HG03442 (cell line): ENCODE measurements around the gene HNRNPUL2.
"Not testable (repeated sequence)": the region's sequence is repeated elsewhere in the genome, so short reads cannot be mapped to it uniquely, and the experiment has no call there.

Source experiments
- ATAC-seq: cut with Tn5 transposase; IDR thresholded peaks from one replicate; pipeline ENCODE4 v1.9.1; 2021; ENCODE audit warnings: mild to moderate bottlenecking, moderate library complexity; ENCODE audit not compliant: unreplicated experiment

HNRNPUL2 gene

GRCh38 chr11:62727165-62727871, at the start of gene HNRNPUL2:
TSS of gene HNRNPUL2 (minus strand) at chr11:62727457. CDS start at chr11:62727156, 301 bp downstream.
- peak; percentile 70 for ATAC-seq

GRCh38 chr11:62775646-62776045, 48.4 kb upstream of the HNRNPUL2 start:
- ATAC-seq: no peak

GRCh38 chr11:62774407-62774806, 47.1 kb upstream of the HNRNPUL2 start:
- no peak for ATAC-seq

- ATAC-seq: peak; percentile 75
These were observed 44.1 kb upstream of the HNRNPUL2 start, which contains the start of gene TAF6L for GRCh38 chr11:62771144-62772021. TSS of gene TAF6L (plus strand) at chr11:62771396. CDS start at chr11:62775784, 4,388 bp downstream.

- peak; percentile 3 for ATAC-seq
These were observed 43.5 kb upstream of the HNRNPUL2 start for GRCh38 chr11:62770778-62771143.

GRCh38 chr11:62760867-62761227, 33.6 kb upstream of the HNRNPUL2 start:
- ATAC-seq: not testable (repeated sequence)

GRCh38 chr11:62757846-62758788, 30.9 kb upstream of the HNRNPUL2 start:
- ATAC-seq: no peak

- no peak for ATAC-seq
These were observed 27.9 kb upstream of the HNRNPUL2 start for GRCh38 chr11:62755086-62755615.

- peak; percentile 95 for ATAC-seq
These were observed 26.7 kb upstream of the HNRNPUL2 start, which contains the start of gene ZBTB3 for GRCh38 chr11:62753736-62754603. TSS of gene ZBTB3 (minus strand) at chr11:62754160. CDS start at chr11:62753664, 496 bp downstream.

- ATAC-seq: no peak
These were observed 25.9 kb upstream of the HNRNPUL2 start for GRCh38 chr11:62752994-62753735.

GRCh38 chr11:62752177-62752785, 25.0 kb upstream of the HNRNPUL2 start:
- no peak for ATAC-seq

- not testable (repeated sequence) for ATAC-seq
These were observed 22.7 kb upstream of the HNRNPUL2 start for GRCh38 chr11:62749931-62750330.

- no peak for ATAC-seq
These were observed 20.4 kb upstream of the HNRNPUL2 start for GRCh38 chr11:62747475-62748160.

GRCh38 chr11:62737196-62737595, 9.9 kb upstream of the HNRNPUL2 start:
- no peak for ATAC-seq

- ATAC-seq: no peak
These were observed 5.6 kb upstream of the HNRNPUL2 start for GRCh38 chr11:62732830-62733229.

- ATAC-seq: not testable (repeated sequence)
These were observed 2.8 kb upstream of the HNRNPUL2 start for GRCh38 chr11:62730076-62730475.

- peak; percentile 14 for ATAC-seq
These were observed 1.1 kb upstream of the HNRNPUL2 start, which contains the start of gene TTC9C for GRCh38 chr11:62728171-62728988. TSS of gene TTC9C (plus strand) at chr11:62728486. CDS start at chr11:62728849, 363 bp downstream.
